ENCODE results near the gene ING1.
A peak's percentile ranks its signal among the peaks of the same experiment; 100 is the strongest.

The ING1 gene

DNA sequence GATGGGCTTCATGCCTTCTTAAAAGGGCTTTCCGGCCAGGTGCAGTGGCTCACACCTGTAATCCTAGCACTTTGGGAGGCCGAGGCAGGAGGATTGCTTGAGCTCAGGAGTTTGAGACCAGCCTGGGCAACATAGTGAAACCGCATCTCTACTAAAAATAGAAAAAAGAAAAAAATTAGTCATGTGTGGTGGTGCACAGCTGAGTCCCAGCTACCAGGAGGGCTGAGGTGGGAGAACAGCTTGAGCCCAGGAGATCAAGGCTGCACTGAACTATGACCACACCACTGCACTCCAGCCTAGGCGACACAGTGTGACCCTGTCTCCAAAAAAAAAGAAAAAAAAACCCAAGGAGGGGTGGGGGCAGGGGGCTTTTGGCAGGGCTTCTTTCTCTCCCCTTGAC lies 14.8 kb upstream of the ING1 start:
- Histone ChIP-seq H3K9me3 (ENCODE audit: low read length) (no peaks in the 10 kb centered on the region), H3K27me3 (ENCODE audit: insufficient read depth, low read length) (no peaks in the 10 kb centered on the region), H4K20me1 (ENCODE audit: insufficient read depth, low read length) (no peaks in the 10 kb centered on the region), H3K4me1 (ENCODE audit: insufficient read depth, low read length, severe bottlenecking) (peaks cover 24% of the 10 kb centered on the region), H3K9ac (ENCODE audit: low read length) (no peak overlapping the region), H3K36me3 (ENCODE audit: insufficient read depth, low read length) (peaks cover 90% of the 10 kb centered on the region), H3K9me2 (ENCODE audit: low read depth, low read length) (no peaks in the 10 kb centered on the region), H3K79me2 (ENCODE audit: insufficient read depth, low read length) (no peaks in the 10 kb centered on the region), H2AFZ (ENCODE audit: low read length) (no peak overlapping the region), H3K4me2 (ENCODE audit: low read length) (no peak overlapping the region; the same call in 1 of the 2 replicates), H3K4me3 (ENCODE audit: low read depth, low read length, poor library complexity, severe bottlenecking) (no peak overlapping the region), H3K27ac (ENCODE audit: low read depth, low read length, poor library complexity, severe bottlenecking) (peak overlapping the region; percentile 60), H3F3A (ENCODE audit: insufficient read depth, low read length) (no peaks in the 10 kb centered on the region)
- TF ChIP-seq EZH2 (IDR thresholded peaks at IDR 0.05; ENCODE audit: borderline replicate concordance, low read length), result no peak
- TF ChIP-seq, protein P1, sequence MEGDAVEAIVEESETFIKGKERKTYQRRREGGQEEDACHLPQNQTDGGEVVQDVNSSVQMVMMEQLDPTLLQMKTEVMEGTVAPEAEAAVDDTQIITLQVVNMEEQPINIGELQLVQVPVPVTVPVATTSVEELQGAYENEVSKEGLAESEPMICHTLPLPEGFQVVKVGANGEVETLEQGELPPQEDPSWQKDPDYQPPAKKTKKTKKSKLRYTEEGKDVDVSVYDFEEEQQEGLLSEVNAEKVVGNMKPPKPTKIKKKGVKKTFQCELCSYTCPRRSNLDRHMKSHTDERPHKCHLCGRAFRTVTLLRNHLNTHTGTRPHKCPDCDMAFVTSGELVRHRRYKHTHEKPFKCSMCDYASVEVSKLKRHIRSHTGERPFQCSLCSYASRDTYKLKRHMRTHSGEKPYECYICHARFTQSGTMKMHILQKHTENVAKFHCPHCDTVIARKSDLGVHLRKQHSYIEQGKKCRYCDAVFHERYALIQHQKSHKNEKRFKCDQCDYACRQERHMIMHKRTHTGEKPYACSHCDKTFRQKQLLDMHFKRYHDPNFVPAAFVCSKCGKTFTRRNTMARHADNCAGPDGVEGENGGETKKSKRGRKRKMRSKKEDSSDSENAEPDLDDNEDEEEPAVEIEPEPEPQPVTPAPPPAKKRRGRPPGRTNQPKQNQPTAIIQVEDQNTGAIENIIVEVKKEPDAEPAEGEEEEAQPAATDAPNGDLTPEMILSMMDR (IDR thresholded peaks at IDR 0.05; ENCODE audit: low read length), result no peak

DNA sequence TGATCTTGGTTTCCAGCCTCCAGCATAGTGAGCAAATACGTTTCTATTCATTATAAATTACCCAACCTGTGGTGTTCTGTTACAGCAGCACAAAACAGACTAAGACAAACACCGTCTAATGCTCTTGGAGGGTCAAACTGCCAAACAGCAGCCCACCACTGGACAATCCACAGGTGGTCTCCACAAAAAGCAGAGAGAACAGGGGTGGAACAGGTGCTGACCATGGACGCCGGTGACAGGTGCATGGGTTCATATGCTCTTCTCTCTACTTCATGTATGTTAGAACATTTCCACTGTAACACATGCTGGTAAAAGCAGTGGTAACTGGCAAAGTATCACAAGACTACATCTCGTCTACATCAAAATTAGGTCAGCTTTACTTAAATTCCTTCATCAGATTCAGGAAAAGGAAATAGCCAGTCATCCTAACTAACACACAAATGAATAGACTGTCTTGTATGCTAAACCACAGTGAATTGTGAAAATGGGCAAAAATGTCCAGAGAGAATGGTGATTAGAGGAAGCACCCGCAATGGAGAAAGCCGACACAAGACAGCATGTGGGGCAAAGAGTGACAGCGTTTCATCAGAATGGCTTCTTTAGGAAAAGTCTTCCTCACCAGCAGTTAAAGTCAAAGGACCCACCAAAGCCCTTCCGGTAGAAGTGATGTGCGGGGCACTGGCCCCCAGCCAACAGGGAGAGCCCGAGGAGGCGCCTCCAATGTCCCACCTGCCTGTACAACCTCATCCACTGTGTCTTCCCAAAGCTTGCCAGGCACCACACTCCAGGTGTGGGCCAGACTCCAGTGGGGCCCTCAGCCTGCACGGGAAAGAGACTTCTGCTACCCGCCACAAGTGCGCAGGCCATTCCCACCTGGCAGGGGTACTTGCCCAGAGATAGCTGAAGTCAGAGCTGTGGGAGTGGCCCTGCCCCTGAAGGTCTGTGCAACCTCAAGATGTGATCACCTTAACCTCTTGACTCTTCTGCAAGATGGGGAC lies 14.1 kb upstream of the ING1 start:
- Histone ChIP-seq H3K9me2 (ENCODE audit: low read depth, low read length) (no peaks in the 10 kb centered on the region), H3K27ac (ENCODE audit: low read depth, low read length, poor library complexity, severe bottlenecking) (peak overlapping the region; percentile 60), H4K20me1 (ENCODE audit: insufficient read depth, low read length) (no peaks in the 10 kb centered on the region), H3K79me2 (ENCODE audit: insufficient read depth, low read length) (0 out of 2 replicates have a peak, but pooled peaks cover 3% of the 10 kb centered on the region), H3F3A (ENCODE audit: insufficient read depth, low read length) (no peaks in the 10 kb centered on the region), H3K4me3 (ENCODE audit: low read depth, low read length, poor library complexity, severe bottlenecking) (no peak overlapping the region), H3K36me3 (ENCODE audit: insufficient read depth, low read length) (peaks cover 88% of the 10 kb centered on the region), H3K27me3 (ENCODE audit: insufficient read depth, low read length) (no peaks in the 10 kb centered on the region), H3K4me2 (ENCODE audit: low read length) (peak overlapping the region; percentile 4; the same call in 1 of the 2 replicates), H2AFZ (ENCODE audit: low read length) (no peak overlapping the region), H3K9me3 (ENCODE audit: low read length) (no peaks in the 10 kb centered on the region), H3K9ac (ENCODE audit: low read length) (no peak overlapping the region), H3K4me1 (ENCODE audit: insufficient read depth, low read length, severe bottlenecking) (peaks cover 31% of the 10 kb centered on the region)
- TF ChIP-seq, protein P1 (IDR thresholded peaks at IDR 0.05; ENCODE audit: low read length), result no peak
- TF ChIP-seq EZH2 (IDR thresholded peaks at IDR 0.05; ENCODE audit: borderline replicate concordance, low read length), result no peak

GRCh38 chr13:110700186-110700585 lies 13.3 kb upstream of the ING1 start:
- H3K9ac ChIP-seq (ENCODE audit: low read length), result no peak overlapping the region
- no peak overlapping the region for H2AFZ ChIP-seq (ENCODE audit: low read length)
- H3F3A ChIP-seq (ENCODE audit: insufficient read depth, low read length), result no peaks in the 10 kb centered on the region
- H3K27me3 ChIP-seq (ENCODE audit: insufficient read depth, low read length), result no peaks in the 10 kb centered on the region
- H3K4me2 ChIP-seq (ENCODE audit: low read length), result no peak overlapping the region
- H3K4me1 ChIP-seq (ENCODE audit: insufficient read depth, low read length, severe bottlenecking), result peaks cover 39% of the 10 kb centered on the region
- no peaks in the 10 kb centered on the region for H4K20me1 ChIP-seq (ENCODE audit: insufficient read depth, low read length)
- peaks cover 10% of the 10 kb centered on the region for H3K79me2 ChIP-seq (ENCODE audit: insufficient read depth, low read length)
- H3K27ac ChIP-seq (ENCODE audit: low read depth, low read length, poor library complexity, severe bottlenecking), result no peak overlapping the region
- no peak for TF ChIP-seq EZH2 (IDR thresholded peaks at IDR 0.05; ENCODE audit: borderline replicate concordance, low read length)
- TF ChIP-seq, protein P1 (IDR thresholded peaks at IDR 0.05; ENCODE audit: low read length), result no peak
- H3K9me2 ChIP-seq (ENCODE audit: low read depth, low read length), result no peaks in the 10 kb centered on the region
- peaks cover 83% of the 10 kb centered on the region for H3K36me3 ChIP-seq (ENCODE audit: insufficient read depth, low read length)
- no peak overlapping the region for H3K4me3 ChIP-seq (ENCODE audit: low read depth, low read length, poor library complexity, severe bottlenecking)
- H3K9me3 ChIP-seq (ENCODE audit: low read length), result no peaks in the 10 kb centered on the region

All from OCI-LY1 (cell line).